H1 (cell line): ENCODE measurements around the gene WDFY1. TPM values are rescaled to one million over a fixed set of nuclear protein-coding genes. Genes with fewer than 3 reads are reported as not detected.

Experiments
- ATF3 ChIP-seq: IDR thresholded peaks from 2 replicates; pipeline ENCODE4 v1.6.1; 2011; ENCODE audit warnings: low read depth, mild to moderate bottlenecking, low read length; ENCODE audit not compliant: insufficient read depth
- KDM4A ChIP-seq: IDR thresholded peaks from one replicate; pipeline ENCODE4 v1.7.1; 2012; ENCODE audit warnings: low read depth, mild to moderate bottlenecking, moderate library complexity, low read length, inconsistent platforms; ENCODE audit not compliant: severe bottlenecking
- PHF8 ChIP-seq: fragments of 200-600 bp; sonication (generic); conservative IDR thresholded peaks from 2 replicates; pipeline ENCODE4 v1.7.1; 2012; ENCODE audit warnings: low read depth, mild to moderate bottlenecking, inconsistent platforms, low read length, moderate library complexity
- RNF2 ChIP-seq: fragments of 200-900, 300-1000 bp; sonication (generic); IDR thresholded peaks from 2 replicates; pipeline ENCODE4 v1.7.1; 2016; ENCODE audit warnings: borderline replicate concordance, low read depth, mild to moderate bottlenecking, antibody characterized with exemption, low read length; ENCODE audit not compliant: poor library complexity, severe bottlenecking; ENCODE audit errors: missing control alignments
- polyA plus RNA-seq, 7 experiments: library from polyadenylated mRNA; depleted of rRNA in 3 of 7; stranded (reverse) in 5 of 7; unstranded in 2 of 7; fragments of >200 nt in 5 of 7; fragments of 200-250 nt in 2 of 7; gene quantifications; 1 replicate in 5 of 7; 2 replicates in 1 of 7; 4 replicates in 1 of 7; pipeline versions ENCODE4 v1.2.1 to v1.2.3, GENCODE V29; 2011 to 2013; ENCODE audit warnings: missing spikeins in 2 of 7, mixed read lengths in 2 of 7
- total RNA-seq: library from RNA; stranded (reverse); fragmentation: NEBNext Ultra II Directional; extraction: Animal tissue kit (Norgen Biotek cat#: 25700); gene quantifications from 2 replicates; pipeline ENCODE4 v1.2.1, GENCODE V29; 2021
- TF ChIP-seq, protein P1 (sequence below): fragments of 300-600 bp; sonication (generic); IDR thresholded peaks from 2 replicates; pipeline ENCODE4 v1.7.1; 2012; ENCODE audit warnings: low read length, moderate library complexity, mild to moderate bottlenecking, inconsistent platforms; ENCODE audit not compliant: insufficient replicate concordance

Gene WDFY1
- total and polyA plus RNA-seq, 2 of the 8 experiments (the other 6 are each of a cell fraction or from before 2014, with no cell fraction given): 68.4 to 94.7 TPM

DNA sequence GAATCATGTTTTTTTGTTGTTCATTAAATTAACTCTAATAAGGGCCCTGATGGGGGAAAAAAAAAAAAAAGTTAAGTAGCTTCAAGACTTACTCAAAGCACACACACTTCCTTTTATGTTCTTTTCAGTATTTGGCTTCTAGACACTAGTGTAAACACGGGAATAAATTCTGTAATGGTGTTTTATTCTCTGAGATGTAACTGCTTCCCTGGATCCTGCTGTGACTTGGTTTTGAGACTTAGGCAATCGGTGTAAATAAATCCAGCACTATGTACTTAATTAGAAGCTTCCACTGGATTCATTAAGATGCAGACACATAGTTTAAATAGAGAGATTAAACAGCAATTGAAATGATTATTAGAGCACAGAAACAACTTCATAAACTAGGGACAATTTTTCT lies 81.6 kb downstream of the WDFY1 start (continued):
- TF ChIP-seq, protein P1, sequence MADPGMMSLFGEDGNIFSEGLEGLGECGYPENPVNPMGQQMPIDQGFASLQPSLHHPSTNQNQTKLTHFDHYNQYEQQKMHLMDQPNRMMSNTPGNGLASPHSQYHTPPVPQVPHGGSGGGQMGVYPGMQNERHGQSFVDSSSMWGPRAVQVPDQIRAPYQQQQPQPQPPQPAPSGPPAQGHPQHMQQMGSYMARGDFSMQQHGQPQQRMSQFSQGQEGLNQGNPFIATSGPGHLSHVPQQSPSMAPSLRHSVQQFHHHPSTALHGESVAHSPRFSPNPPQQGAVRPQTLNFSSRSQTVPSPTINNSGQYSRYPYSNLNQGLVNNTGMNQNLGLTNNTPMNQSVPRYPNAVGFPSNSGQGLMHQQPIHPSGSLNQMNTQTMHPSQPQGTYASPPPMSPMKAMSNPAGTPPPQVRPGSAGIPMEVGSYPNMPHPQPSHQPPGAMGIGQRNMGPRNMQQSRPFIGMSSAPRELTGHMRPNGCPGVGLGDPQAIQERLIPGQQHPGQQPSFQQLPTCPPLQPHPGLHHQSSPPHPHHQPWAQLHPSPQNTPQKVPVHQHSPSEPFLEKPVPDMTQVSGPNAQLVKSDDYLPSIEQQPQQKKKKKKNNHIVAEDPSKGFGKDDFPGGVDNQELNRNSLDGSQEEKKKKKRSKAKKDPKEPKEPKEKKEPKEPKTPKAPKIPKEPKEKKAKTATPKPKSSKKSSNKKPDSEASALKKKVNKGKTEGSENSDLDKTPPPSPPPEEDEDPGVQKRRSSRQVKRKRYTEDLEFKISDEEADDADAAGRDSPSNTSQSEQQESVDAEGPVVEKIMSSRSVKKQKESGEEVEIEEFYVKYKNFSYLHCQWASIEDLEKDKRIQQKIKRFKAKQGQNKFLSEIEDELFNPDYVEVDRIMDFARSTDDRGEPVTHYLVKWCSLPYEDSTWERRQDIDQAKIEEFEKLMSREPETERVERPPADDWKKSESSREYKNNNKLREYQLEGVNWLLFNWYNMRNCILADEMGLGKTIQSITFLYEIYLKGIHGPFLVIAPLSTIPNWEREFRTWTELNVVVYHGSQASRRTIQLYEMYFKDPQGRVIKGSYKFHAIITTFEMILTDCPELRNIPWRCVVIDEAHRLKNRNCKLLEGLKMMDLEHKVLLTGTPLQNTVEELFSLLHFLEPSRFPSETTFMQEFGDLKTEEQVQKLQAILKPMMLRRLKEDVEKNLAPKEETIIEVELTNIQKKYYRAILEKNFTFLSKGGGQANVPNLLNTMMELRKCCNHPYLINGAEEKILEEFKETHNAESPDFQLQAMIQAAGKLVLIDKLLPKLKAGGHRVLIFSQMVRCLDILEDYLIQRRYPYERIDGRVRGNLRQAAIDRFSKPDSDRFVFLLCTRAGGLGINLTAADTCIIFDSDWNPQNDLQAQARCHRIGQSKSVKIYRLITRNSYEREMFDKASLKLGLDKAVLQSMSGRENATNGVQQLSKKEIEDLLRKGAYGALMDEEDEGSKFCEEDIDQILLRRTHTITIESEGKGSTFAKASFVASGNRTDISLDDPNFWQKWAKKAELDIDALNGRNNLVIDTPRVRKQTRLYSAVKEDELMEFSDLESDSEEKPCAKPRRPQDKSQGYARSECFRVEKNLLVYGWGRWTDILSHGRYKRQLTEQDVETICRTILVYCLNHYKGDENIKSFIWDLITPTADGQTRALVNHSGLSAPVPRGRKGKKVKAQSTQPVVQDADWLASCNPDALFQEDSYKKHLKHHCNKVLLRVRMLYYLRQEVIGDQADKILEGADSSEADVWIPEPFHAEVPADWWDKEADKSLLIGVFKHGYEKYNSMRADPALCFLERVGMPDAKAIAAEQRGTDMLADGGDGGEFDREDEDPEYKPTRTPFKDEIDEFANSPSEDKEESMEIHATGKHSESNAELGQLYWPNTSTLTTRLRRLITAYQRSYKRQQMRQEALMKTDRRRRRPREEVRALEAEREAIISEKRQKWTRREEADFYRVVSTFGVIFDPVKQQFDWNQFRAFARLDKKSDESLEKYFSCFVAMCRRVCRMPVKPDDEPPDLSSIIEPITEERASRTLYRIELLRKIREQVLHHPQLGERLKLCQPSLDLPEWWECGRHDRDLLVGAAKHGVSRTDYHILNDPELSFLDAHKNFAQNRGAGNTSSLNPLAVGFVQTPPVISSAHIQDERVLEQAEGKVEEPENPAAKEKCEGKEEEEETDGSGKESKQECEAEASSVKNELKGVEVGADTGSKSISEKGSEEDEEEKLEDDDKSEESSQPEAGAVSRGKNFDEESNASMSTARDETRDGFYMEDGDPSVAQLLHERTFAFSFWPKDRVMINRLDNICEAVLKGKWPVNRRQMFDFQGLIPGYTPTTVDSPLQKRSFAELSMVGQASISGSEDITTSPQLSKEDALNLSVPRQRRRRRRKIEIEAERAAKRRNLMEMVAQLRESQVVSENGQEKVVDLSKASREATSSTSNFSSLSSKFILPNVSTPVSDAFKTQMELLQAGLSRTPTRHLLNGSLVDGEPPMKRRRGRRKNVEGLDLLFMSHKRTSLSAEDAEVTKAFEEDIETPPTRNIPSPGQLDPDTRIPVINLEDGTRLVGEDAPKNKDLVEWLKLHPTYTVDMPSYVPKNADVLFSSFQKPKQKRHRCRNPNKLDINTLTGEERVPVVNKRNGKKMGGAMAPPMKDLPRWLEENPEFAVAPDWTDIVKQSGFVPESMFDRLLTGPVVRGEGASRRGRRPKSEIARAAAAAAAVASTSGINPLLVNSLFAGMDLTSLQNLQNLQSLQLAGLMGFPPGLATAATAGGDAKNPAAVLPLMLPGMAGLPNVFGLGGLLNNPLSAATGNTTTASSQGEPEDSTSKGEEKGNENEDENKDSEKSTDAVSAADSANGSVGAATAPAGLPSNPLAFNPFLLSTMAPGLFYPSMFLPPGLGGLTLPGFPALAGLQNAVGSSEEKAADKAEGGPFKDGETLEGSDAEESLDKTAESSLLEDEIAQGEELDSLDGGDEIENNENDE: no peak
- TF ChIP-seq KDM4A (no peak), ATF3 (no peak), PHF8 (no peak), RNF2 (no peak)
